Measurements from ENCODE around the gene TRAT1. TPM values are rescaled to one million over a fixed set of nuclear protein-coding genes. Genes with fewer than 3 reads are reported as not detected.

Gene TRAT1
- polyA plus RNA-seq, 4 donors = 0.48 to 1.2 TPM; not detected in 2

DNA sequence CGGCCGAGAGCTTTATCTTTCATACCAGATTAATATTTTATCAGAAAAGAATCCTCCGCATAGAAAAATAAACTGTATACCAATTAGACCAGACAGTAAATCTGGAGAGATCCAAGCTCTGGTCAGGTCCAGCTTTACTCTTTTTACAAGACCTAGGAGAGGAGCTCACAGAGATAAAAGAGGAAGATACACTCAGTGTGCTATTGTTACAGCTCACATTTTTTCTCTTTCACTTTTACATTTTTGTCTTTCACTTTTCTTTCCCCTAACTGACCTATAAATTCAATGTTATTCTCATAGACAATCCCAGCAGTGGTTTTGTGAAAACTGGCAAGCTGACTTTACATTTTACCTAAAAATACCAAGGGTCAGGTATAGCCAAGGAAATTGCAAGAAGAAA is 75.3 kb downstream of the TRAT1 start:
- no peak for FAIRE-seq

DNA sequence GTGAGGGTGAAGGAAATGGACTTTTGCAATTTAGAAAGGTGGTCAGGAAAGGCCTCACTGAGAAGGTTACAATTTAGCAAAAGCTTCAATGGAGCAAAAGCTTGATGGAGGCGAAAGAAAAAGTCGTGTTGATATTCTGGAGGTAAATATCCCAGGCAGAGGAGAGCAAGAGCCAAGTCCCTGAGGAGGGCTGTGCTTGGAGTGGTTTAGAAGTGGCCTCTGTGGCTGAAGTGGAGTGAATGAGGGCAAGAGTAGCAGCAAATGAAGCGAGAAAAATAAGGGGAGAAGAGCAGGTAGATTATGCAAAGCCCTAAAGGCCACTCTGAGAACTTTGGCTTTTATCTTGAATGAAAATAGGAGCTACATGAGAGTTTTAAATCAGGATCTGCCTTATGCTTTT is 76.9 kb downstream of the TRAT1 start:
- DNase-seq (no peak), FAIRE-seq (no peak)
- no peaks in the 10 kb centered on the region for H3K36me3 ChIP-seq (ENCODE audit: control insufficient read depth in 3 of 3, insufficient read depth in 2 of 3, low read depth in 1 of 3, low read length in 3 of 3)
- no peaks in the 10 kb centered on the region for H3K27me3 ChIP-seq (ENCODE audit: control insufficient read depth in 3 of 3, insufficient read depth in 3 of 3, low read length in 3 of 3)
- H3K9me3 ChIP-seq (ENCODE audit: control insufficient read depth in 2 of 2, insufficient read depth in 1 of 2, low read depth in 1 of 2, low read length in 1 of 2) = no peaks in the 10 kb centered on the region
- H3K27ac ChIP-seq (ENCODE audit: low read depth in 1 of 3, low read length in 2 of 3) = no peak overlapping the region
- H3K4me3 ChIP-seq (ENCODE audit: low read depth in 1 of 3, low read length in 3 of 3) = no peak overlapping the region
- WGBS, 3 donors = 75 to 86% (median 85%) methylated on average over 3 of the region's 3 CpGs
- no peaks in the 10 kb centered on the region for H3K4me1 ChIP-seq (ENCODE audit: control insufficient read depth in 3 of 3, insufficient read depth in 2 of 3, low read depth in 1 of 3, low read length in 2 of 3)

More for the DNA sequence above, 75.3 kb downstream of the TRAT1 start:
- H3K27me3 ChIP-seq (ENCODE audit: control insufficient read depth in 3 of 3, insufficient read depth in 3 of 3, low read length in 3 of 3) = no peaks in the 10 kb centered on the region
- H3K4me3 ChIP-seq (ENCODE audit: low read depth in 1 of 3, low read length in 3 of 3) = no peak overlapping the region
- 33 to 73% (median 70%) methylated on average over 3 of the region's 3 CpGs for WGBS, 3 donors
- H3K4me1 ChIP-seq (ENCODE audit: control insufficient read depth in 3 of 3, insufficient read depth in 2 of 3, low read depth in 1 of 3, low read length in 2 of 3) = no peaks in the 10 kb centered on the region
- H3K27ac ChIP-seq (ENCODE audit: low read depth in 1 of 3, low read length in 2 of 3) = no peak overlapping the region
- DNase-seq = no peak
- no peaks in the 10 kb centered on the region for H3K36me3 ChIP-seq (ENCODE audit: control insufficient read depth in 3 of 3, insufficient read depth in 2 of 3, low read depth in 1 of 3, low read length in 3 of 3)
- no peaks in the 10 kb centered on the region for H3K9me3 ChIP-seq (ENCODE audit: control insufficient read depth in 2 of 2, insufficient read depth in 1 of 2, low read depth in 1 of 2, low read length in 1 of 2)

Other genes starting within 250 kb of the TRAT1 start
- 1 to 10 TPM in 2 of 4 donors, under 1 TPM in 1, not detected in 1; 0.45 to 7.8 (median 4.8) TPM for gene CIP2A, start 233.3 kb upstream of the TRAT1 start, polyA plus RNA-seq
- gene DZIP3, start 233.1 kb upstream of the TRAT1 start, polyA plus RNA-seq = 10 to 100 TPM in 1 of 4 donors, 1 to 10 TPM in 2, under 1 TPM in 1; 0.54 to 13.2 (median 2.0) TPM
- gene RETNLB, start 65.4 kb upstream of the TRAT1 start, polyA plus RNA-seq = 10 to 100 TPM in 1 of 4 donors, 1 to 10 TPM in 1, not detected in 2; 4.9 to 57.5 TPM
- gene GUCA1C, start 131.1 kb downstream of the TRAT1 start, polyA plus RNA-seq = not detected